ENCODE results near the gene CRELD1.
A peak's percentile ranks its signal among the peaks of the same experiment; 100 is the strongest.

The CRELD1 gene

DNA sequence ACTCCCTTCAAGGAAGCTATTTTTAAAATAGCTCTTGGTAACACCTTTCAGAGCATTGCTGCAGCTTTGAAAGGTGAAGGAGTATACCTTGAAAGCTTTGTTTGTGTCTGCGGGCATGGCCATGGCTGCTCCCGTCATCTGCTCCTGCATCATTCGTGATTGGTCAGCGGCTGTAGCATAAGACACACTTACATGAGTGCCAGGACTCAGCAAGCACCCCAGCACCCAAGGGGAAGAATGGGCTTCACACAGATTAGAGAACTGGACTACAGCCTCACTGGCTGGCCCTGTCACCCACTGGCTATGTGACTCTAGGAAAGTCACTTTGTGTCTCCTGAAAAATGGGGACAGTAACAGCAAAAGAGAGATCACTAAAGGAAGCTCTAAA lies 36.0 kb downstream of the CRELD1 start:
- WGBS (ENCODE audit: extremely low coverage, insufficient coverage, insufficient read length): no CpG with 5 or more reads among the region's 4 CpGs
- Histone ChIP-seq H3K36me3 (ENCODE audit: control insufficient read depth in 1 of 2, insufficient read depth in 2 of 2, low read length in 2 of 2) (peaks cover 23 to 39% of the 10 kb centered on the region in 2 experiments), H3K4me2 (ENCODE audit: low read length) (no peak overlapping the region), H2BK5ac (ENCODE audit: low read depth, low read length, poor library complexity) (no peak overlapping the region), H2BK120ac (ENCODE audit: insufficient read depth, low read length, poor library complexity) (no peak overlapping the region), H3K18ac (ENCODE audit: low read length) (no peak overlapping the region), H2AFZ (ENCODE audit: insufficient read depth, low read length, poor library complexity) (no peak overlapping the region), H3K4ac (ENCODE audit: low read depth, low read length) (no peak overlapping the region), H2AK5ac (ENCODE audit: low read length) (no peak overlapping the region), H3K9ac (ENCODE audit: low read length) (no peak overlapping the region), H3K4me3 (ENCODE audit: low read depth, low read length) (no peak overlapping the region), H3K14ac (ENCODE audit: low read length) (no peak overlapping the region), H3K27ac (ENCODE audit: low read depth, low read length) (no peak overlapping the region), H3K23ac (ENCODE audit: low read length) (no peak overlapping the region), H3K27me3 (ENCODE audit: insufficient read depth, low read length) (no peaks in the 10 kb centered on the region), H4K8ac (ENCODE audit: low read depth, low read length) (no peak overlapping the region), H2BK12ac (ENCODE audit: low read length) (no peak overlapping the region), H3K9me3 (ENCODE audit: insufficient read depth, low read depth, low read length) (no peaks in the 10 kb centered on the region), H4K91ac (ENCODE audit: low read depth, low read length) (no peak overlapping the region), H3K4me1 (ENCODE audit: control insufficient read depth in 1 of 2, insufficient read depth in 2 of 2, low read length in 2 of 2) (no peaks in the 10 kb centered on the region), H4K12ac (ENCODE audit: low read depth, low read length) (no peak overlapping the region), H3K79me1 (ENCODE audit: low read length) (no peaks in the 10 kb centered on the region), H3K79me2 (ENCODE audit: control insufficient read depth, insufficient read depth, low read length, poor library complexity) (no peaks in the 10 kb centered on the region)
- no peak for DNase-seq

GRCh38 chr3:9970020-9970652 lies 36.5 kb downstream of the CRELD1 start:
- Histone ChIP-seq H3K4me3 (ENCODE audit: low read depth, low read length) (no peak overlapping the region), H2BK120ac (ENCODE audit: insufficient read depth, low read length, poor library complexity) (no peak overlapping the region), H2BK12ac (ENCODE audit: low read length) (no peak overlapping the region), H3K14ac (ENCODE audit: low read length) (no peak overlapping the region), H2AFZ (ENCODE audit: insufficient read depth, low read length, poor library complexity) (no peak overlapping the region), H3K4me2 (ENCODE audit: low read length) (no peak overlapping the region), H3K79me1 (ENCODE audit: low read length) (no peaks in the 10 kb centered on the region), H3K9me3 (ENCODE audit: insufficient read depth, low read depth, low read length) (no peaks in the 10 kb centered on the region), H3K4me1 (ENCODE audit: control insufficient read depth in 1 of 2, insufficient read depth in 2 of 2, low read length in 2 of 2) (no peaks in the 10 kb centered on the region), H3K36me3 (ENCODE audit: control insufficient read depth in 1 of 2, insufficient read depth in 2 of 2, low read length in 2 of 2) (peaks cover 24 to 38% of the 10 kb centered on the region in 2 experiments), H4K12ac (ENCODE audit: low read depth, low read length) (no peak overlapping the region), H3K23ac (ENCODE audit: low read length) (no peak overlapping the region), H3K79me2 (ENCODE audit: control insufficient read depth, insufficient read depth, low read length, poor library complexity) (no peaks in the 10 kb centered on the region), H3K27me3 (ENCODE audit: insufficient read depth, low read length) (no peaks in the 10 kb centered on the region), H4K8ac (ENCODE audit: low read depth, low read length) (no peak overlapping the region), H3K9ac (ENCODE audit: low read length) (no peak overlapping the region), H2BK5ac (ENCODE audit: low read depth, low read length, poor library complexity) (no peak overlapping the region), H2AK5ac (ENCODE audit: low read length) (no peak overlapping the region), H3K27ac (ENCODE audit: low read depth, low read length) (no peak overlapping the region), H4K91ac (ENCODE audit: low read depth, low read length) (no peak overlapping the region), H3K4ac (ENCODE audit: low read depth, low read length) (no peak overlapping the region), H3K18ac (ENCODE audit: low read length) (no peak overlapping the region)
- no CpG with 5 or more reads among the region's 3 CpGs for WGBS (ENCODE audit: extremely low coverage, insufficient coverage, insufficient read length)
- peak; percentile 30 to 72 for DNase-seq

DNA sequence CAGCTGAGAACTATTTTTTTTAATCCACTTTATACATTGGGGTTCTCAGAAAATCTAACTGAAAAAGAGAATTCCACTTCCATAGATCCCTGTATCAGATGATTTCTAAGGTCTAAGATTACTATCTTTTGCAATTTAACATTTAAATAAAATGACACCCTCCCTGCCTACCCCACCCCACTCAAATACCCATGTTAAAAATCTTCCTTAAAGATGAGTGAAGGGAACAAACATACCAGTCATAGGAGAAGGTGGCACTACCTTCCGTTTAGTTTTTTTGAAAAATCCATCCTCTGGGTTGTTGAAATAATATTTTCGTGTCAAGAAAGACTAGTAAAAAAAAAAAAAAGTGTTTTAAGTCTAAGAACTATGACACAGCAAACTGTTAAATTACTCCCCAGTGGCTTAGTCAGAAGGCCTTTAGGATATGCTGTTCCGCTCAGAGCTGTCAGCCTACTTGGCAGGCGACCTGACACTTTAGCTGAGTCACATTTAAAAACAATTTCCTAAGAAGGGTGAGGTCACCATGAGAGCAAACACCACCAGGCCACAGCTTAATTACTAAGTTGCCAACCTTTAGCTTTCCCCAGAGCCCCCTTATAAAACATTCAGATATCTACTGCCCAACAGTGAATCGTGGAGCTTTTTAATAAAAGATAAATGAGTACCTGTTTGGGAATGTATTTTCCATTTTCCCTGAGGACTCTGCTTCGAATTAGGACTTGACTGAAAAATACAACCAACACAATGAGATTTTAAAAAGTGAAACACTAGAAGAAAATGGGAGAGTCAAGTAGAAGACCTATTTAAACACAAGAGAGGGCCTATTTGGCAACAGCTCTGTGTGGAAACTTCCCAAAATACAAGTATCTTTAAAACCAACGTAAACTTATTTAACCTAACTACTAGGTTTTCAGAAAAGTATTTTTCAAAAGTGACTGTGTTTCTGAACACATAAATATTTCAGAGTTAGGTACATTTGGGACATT lies 43.4 kb downstream of the CRELD1 start:
- Histone ChIP-seq H3K18ac (ENCODE audit: low read length) (no peak overlapping the region), H4K8ac (ENCODE audit: low read depth, low read length) (no peak overlapping the region), H4K91ac (ENCODE audit: low read depth, low read length) (no peak overlapping the region), H3K27me3 (ENCODE audit: insufficient read depth, low read length) (no peaks in the 10 kb centered on the region), H3K9ac (ENCODE audit: low read length) (no peak overlapping the region), H2AFZ (ENCODE audit: insufficient read depth, low read length, poor library complexity) (no peak overlapping the region), H3K4me2 (ENCODE audit: low read length) (no peak overlapping the region), H3K36me3 (ENCODE audit: control insufficient read depth in 1 of 2, insufficient read depth in 2 of 2, low read length in 2 of 2) (peaks cover 23% of the 10 kb centered on the region in 2 experiments), H3K79me2 (ENCODE audit: control insufficient read depth, insufficient read depth, low read length, poor library complexity) (no peaks in the 10 kb centered on the region), H2AK5ac (ENCODE audit: low read length) (no peak overlapping the region), H3K4me1 (ENCODE audit: control insufficient read depth in 1 of 2, insufficient read depth in 2 of 2, low read length in 2 of 2) (no peaks in the 10 kb centered on the region), H3K9me3 (ENCODE audit: insufficient read depth, low read depth, low read length) (no peaks in the 10 kb centered on the region), H2BK120ac (ENCODE audit: insufficient read depth, low read length, poor library complexity) (no peak overlapping the region), H3K27ac (ENCODE audit: low read depth, low read length) (no peak overlapping the region), H3K79me1 (ENCODE audit: low read length) (no peaks in the 10 kb centered on the region), H3K4me3 (ENCODE audit: low read depth, low read length) (no peak overlapping the region), H2BK5ac (ENCODE audit: low read depth, low read length, poor library complexity) (no peak overlapping the region), H3K14ac (ENCODE audit: low read length) (no peak overlapping the region), H3K23ac (ENCODE audit: low read length) (no peak overlapping the region), H2BK12ac (ENCODE audit: low read length) (no peak overlapping the region), H4K12ac (ENCODE audit: low read depth, low read length) (no peak overlapping the region), H3K4ac (ENCODE audit: low read depth, low read length) (no peak overlapping the region)
- WGBS (ENCODE audit: extremely low coverage, insufficient coverage, insufficient read length): no CpG with 5 or more reads among the region's 7 CpGs
- DNase-seq: peak; percentile 77 to 85

- no peaks in the 10 kb centered on the region for H3K9me3 ChIP-seq (ENCODE audit: insufficient read depth, low read depth, low read length)
- no peak overlapping the region for H3K23ac ChIP-seq (ENCODE audit: low read length)
- no peak for DNase-seq
- WGBS (ENCODE audit: extremely low coverage, insufficient coverage, insufficient read length): no CpG with 5 or more reads among the region's 8 CpGs
- no peak overlapping the region for H3K18ac ChIP-seq (ENCODE audit: low read length)
- no peak overlapping the region for H2AFZ ChIP-seq (ENCODE audit: insufficient read depth, low read length, poor library complexity)
- H4K91ac ChIP-seq (ENCODE audit: low read depth, low read length): no peak overlapping the region
- no peak overlapping the region for H3K14ac ChIP-seq (ENCODE audit: low read length)
- H2AK5ac ChIP-seq (ENCODE audit: low read length): no peak overlapping the region
- no peak overlapping the region for H4K12ac ChIP-seq (ENCODE audit: low read depth, low read length)
- H3K4me1 ChIP-seq (ENCODE audit: control insufficient read depth in 1 of 2, insufficient read depth in 2 of 2, low read length in 2 of 2): no peaks in the 10 kb centered on the region
- no peak overlapping the region for H2BK5ac ChIP-seq (ENCODE audit: low read depth, low read length, poor library complexity)
- H3K79me2 ChIP-seq (ENCODE audit: control insufficient read depth, insufficient read depth, low read length, poor library complexity): no peaks in the 10 kb centered on the region
- H2BK12ac ChIP-seq (ENCODE audit: low read length): no peak overlapping the region
- H3K9ac ChIP-seq (ENCODE audit: low read length): no peak overlapping the region
- no peaks in the 10 kb centered on the region for H3K27me3 ChIP-seq (ENCODE audit: insufficient read depth, low read length)
- H2BK120ac ChIP-seq (ENCODE audit: insufficient read depth, low read length, poor library complexity): no peak overlapping the region
- H3K4ac ChIP-seq (ENCODE audit: low read depth, low read length): no peak overlapping the region
- H3K79me1 ChIP-seq (ENCODE audit: low read length): no peaks in the 10 kb centered on the region
- H4K8ac ChIP-seq (ENCODE audit: low read depth, low read length): no peak overlapping the region
- no peak overlapping the region for H3K27ac ChIP-seq (ENCODE audit: low read depth, low read length)
- H3K4me3 ChIP-seq (ENCODE audit: low read depth, low read length): no peak overlapping the region
- no peak overlapping the region for H3K4me2 ChIP-seq (ENCODE audit: low read length)
- H3K36me3 ChIP-seq (ENCODE audit: control insufficient read depth in 1 of 2, insufficient read depth in 2 of 2, low read length in 2 of 2): peaks cover 11 to 23% of the 10 kb centered on the region in 2 experiments
Observed at GRCh38 chr3:9978710-9979305, 45.2 kb downstream of the CRELD1 start.
